PC-9 (cell line): Measurements from ENCODE around the gene CHST11. TPM values are rescaled to one million over a fixed set of nuclear protein-coding genes. Genes with fewer than 3 reads are reported as not detected.
"Not testable (repeated sequence)": the region's sequence is repeated elsewhere in the genome, so short reads cannot be mapped to it uniquely, and the experiment has no call there.

Experiments
- BruUV-seq: library from RNA; stranded (reverse); fragments of 400-500 nt; replicated peaks from 2 replicates; lab custom pipeline; 2021; lab: Mats Ljungman, UMichigan
- CTCF ChIA-PET: fragments of 300-600 bp; sonication (Branson Sonifier 250); formaldehyde crosslinking; loops from one replicate; lab custom pipeline; 2022; ENCODE audit warnings: antibody characterized with exemption; lab: Charles Lee
- POLR2A ChIA-PET: fragments of 300-600 bp; sonication (Branson Sonifier 250); formaldehyde crosslinking; loops from one replicate; lab custom pipeline; 2022; ENCODE audit warnings: antibody characterized with exemption; ENCODE audit not compliant: unreplicated experiment; lab: Charles Lee
- DNase-seq, 2 experiments: peaks; one replicate each; pipeline versions ENCODE4 v3.0.0 to v3.0.0-alpha.2; 2015 to 2022; ENCODE audit warnings: mixed read lengths in 1 of 2
- H2AFZ ChIP-seq: fragments of 200-600 bp; sonication (generic); 2 replicates; pipeline ENCODE4 v1.8.1; 2017; ENCODE audit warnings: antibody characterized with exemption
- H3F3A ChIP-seq: fragments of 200-600 bp; sonication (generic); 2 replicates; pipeline ENCODE4 v1.8.1; 2017; ENCODE audit warnings: antibody characterized with exemption, mild to moderate bottlenecking, low read depth; ENCODE audit not compliant: insufficient read depth
- H3K27ac ChIP-seq: fragments of 200-600 bp; sonication (generic); 2 replicates; pipeline ENCODE4 v1.6.1; 2016; ENCODE audit warnings: mixed run types
- H3K27me3 ChIP-seq: fragments of 200-600 bp; sonication (generic); 2 replicates; pipeline ENCODE4 v1.6.1; 2016; ENCODE audit warnings: low read depth, mixed run types; ENCODE audit not compliant: insufficient read depth
- H3K36me3 ChIP-seq: fragments of 200-600 bp; sonication (generic); 2 replicates; pipeline ENCODE4 v1.6.1; 2016; ENCODE audit warnings: low read depth, mixed run types
- H3K4me1 ChIP-seq: fragments of 200-600 bp; sonication (generic); replicated peaks from 2 replicates; pipeline ENCODE4 v1.6.1; 2016; ENCODE audit warnings: mixed run types; ENCODE audit not compliant: insufficient read depth
- H3K4me2 ChIP-seq: fragments of 200-600 bp; sonication (generic); 2 replicates; pipeline ENCODE4 v1.6.1; 2017; ENCODE audit warnings: mixed run types
- H3K4me3 ChIP-seq: fragments of 200-600 bp; sonication (generic); 2 replicates; pipeline ENCODE4 v1.6.1; 2016; ENCODE audit warnings: mixed run types
- H3K79me2 ChIP-seq: fragments of 200-600 bp; sonication (generic); 2 replicates; pipeline ENCODE4 v1.6.1; 2017; ENCODE audit warnings: low read depth, mixed run types
- H3K9me2 ChIP-seq: fragments of 200-600 bp; sonication (generic); 2 replicates; pipeline ENCODE4 v1.8.1; 2017; ENCODE audit warnings: mild to moderate bottlenecking; ENCODE audit not compliant: insufficient read depth
- H3K9me3 ChIP-seq: fragments of 200-600 bp; sonication (generic); 2 replicates; pipeline ENCODE4 v1.8.1; 2016; ENCODE audit warnings: low read depth; ENCODE audit not compliant: insufficient read depth
- H4K20me1 ChIP-seq: fragments of 200-600 bp; sonication (generic); 2 replicates; pipeline ENCODE4 v1.8.1; 2017; ENCODE audit not compliant: insufficient read depth
- EZH2 ChIP-seq: fragments of 200-600 bp; sonication (generic); IDR thresholded peaks from 2 replicates; pipeline ENCODE4 v1.8.0; 2017; ENCODE audit warnings: antibody characterized with exemption, low read depth
- intact Hi-C: fragments of 100-400 bp; cut with micrococcal nuclease; formaldehyde crosslinking; loops from one replicate; pipeline ENCODE4 v1.10.0; 2022; ENCODE audit not compliant: unreplicated experiment
- total RNA-seq: library from RNA; stranded (reverse); gene quantifications from 2 replicates; pipeline ENCODE4 v1.2.3, GENCODE V29; 2021
- TF ChIP-seq, protein P1 (sequence below): fragments of 200-600 bp; sonication (generic); conservative IDR thresholded peaks from 2 replicates; pipeline ENCODE4 v1.6.1; 2017; ENCODE audit warnings: mixed run types, antibody characterized with exemption, mild to moderate bottlenecking, moderate library complexity

Gene CHST11
- total RNA-seq, 1 experiment from 2014 or later = 39.9 TPM

DNA sequence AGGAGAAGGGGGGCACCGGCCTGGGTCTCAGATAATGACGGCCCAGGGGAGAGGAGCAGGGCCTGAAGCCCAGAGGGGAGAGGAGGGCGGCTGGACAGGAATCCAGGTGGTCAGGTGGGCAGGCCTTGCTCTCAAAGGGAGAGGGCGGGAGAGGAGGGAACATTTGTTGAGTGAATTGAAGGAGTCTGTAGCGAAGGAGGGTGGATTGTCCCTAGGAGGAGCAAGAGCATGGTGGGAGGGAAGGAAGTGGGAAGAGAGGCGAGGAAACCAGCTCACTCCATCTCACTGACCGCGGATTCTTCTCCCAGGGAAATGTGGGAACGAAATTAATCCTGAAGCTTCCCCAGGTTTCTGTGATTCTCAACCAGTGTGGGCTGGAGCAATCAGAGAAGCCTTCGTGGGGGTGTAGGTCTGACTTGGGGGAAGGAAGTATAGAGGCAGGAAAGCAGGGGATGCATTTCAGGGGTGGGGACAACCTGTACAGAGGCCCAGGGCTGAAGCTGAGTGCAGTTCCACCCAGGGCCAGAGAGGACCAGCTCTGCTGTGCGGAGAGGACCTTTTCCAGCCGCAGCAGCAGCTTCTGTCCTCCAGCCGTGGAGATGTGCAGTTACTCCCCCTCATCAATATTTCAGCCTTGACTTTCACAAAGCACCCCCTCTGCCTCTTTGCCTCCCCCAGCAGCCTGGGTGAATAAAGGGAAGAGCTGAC lies 100.9 kb downstream of the CHST11 start:
- Histone ChIP-seq H3K9me2 (no peaks in the 10 kb centered on the region), H3K27me3 (no peaks in the 10 kb centered on the region), H3K79me2 (peaks cover 85% of the 10 kb centered on the region), H3K4me3 (no peak overlapping the region), H3K4me1 (no peaks in the 10 kb centered on the region), H4K20me1 (peaks cover 4% of the 10 kb centered on the region; the same call in 1 of the 2 replicates), H3K9me3 (no peaks in the 10 kb centered on the region), H3K4me2 (no peak overlapping the region), H3K27ac (no peak overlapping the region), H3F3A (peaks cover 14% of the 10 kb centered on the region; the same call in 1 of the 2 replicates), H2AFZ (no peak overlapping the region), H3K36me3 (0 out of 2 replicates have a peak, but pooled peaks cover 9% of the 10 kb centered on the region)
- ChIA-PET CTCF (no interaction called here), POLR2A (interaction anchor here (0.7 kb wide), 1 partner anchor 18 kb away, joined by 3 read pairs; no protein-coding TSS in a partner anchor)
- no peak for DNase-seq
- intact Hi-C loops = no loop called here
- no TSS peak for BruUV-seq
- TF ChIP-seq EZH2 = no peak
- TF ChIP-seq, protein P1, sequence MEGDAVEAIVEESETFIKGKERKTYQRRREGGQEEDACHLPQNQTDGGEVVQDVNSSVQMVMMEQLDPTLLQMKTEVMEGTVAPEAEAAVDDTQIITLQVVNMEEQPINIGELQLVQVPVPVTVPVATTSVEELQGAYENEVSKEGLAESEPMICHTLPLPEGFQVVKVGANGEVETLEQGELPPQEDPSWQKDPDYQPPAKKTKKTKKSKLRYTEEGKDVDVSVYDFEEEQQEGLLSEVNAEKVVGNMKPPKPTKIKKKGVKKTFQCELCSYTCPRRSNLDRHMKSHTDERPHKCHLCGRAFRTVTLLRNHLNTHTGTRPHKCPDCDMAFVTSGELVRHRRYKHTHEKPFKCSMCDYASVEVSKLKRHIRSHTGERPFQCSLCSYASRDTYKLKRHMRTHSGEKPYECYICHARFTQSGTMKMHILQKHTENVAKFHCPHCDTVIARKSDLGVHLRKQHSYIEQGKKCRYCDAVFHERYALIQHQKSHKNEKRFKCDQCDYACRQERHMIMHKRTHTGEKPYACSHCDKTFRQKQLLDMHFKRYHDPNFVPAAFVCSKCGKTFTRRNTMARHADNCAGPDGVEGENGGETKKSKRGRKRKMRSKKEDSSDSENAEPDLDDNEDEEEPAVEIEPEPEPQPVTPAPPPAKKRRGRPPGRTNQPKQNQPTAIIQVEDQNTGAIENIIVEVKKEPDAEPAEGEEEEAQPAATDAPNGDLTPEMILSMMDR = no peak

GRCh38 chr12:104560881-104561280 lies 104.1 kb downstream of the CHST11 start:
- Histone ChIP-seq H3K4me3 (no peak overlapping the region), H3K79me2 (peaks cover 85% of the 10 kb centered on the region), H3K9me2 (no peaks in the 10 kb centered on the region), H3K36me3 (peaks cover 5% of the 10 kb centered on the region), H3K27me3 (no peaks in the 10 kb centered on the region), H3K4me2 (no peak overlapping the region), H3K27ac (no peak overlapping the region), H3K9me3 (no peaks in the 10 kb centered on the region), H4K20me1 (no peaks in the 10 kb centered on the region), H3K4me1 (no peaks in the 10 kb centered on the region), H3F3A (peaks cover 18% of the 10 kb centered on the region; the same call in 1 of the 2 replicates), H2AFZ (no peak overlapping the region)
- POLR2A ChIA-PET = no interaction called here
- BruUV-seq = no TSS peak
- TF ChIP-seq EZH2 = no peak
- TF ChIP-seq, protein P1 = no peak
- intact Hi-C loops = no loop called here
- CTCF ChIA-PET = no interaction called here
- no peak for DNase-seq

DNA sequence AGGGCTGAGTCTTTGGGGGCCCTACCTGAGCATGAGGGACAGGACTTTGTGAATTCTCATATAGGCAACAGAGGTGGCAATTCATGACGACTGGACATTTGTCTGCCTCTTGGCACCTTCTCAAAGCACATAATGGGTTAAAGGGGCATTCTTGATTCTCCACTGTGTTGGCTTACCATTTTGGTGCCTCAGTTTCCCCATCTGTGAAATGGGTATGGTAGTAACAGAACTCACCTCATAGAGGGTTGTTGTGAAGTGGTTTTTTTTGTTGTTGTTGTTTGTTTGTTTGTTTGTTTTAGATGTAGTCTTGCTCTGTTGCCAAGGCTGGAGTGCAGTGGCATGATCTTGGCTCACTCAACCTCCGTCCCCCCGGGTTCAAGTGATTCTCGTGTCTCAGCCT lies 106.0 kb downstream of the CHST11 start:
- H3K27me3 ChIP-seq = no peaks in the 10 kb centered on the region
- no peaks in the 10 kb centered on the region for H3K9me3 ChIP-seq
- no peak overlapping the region for H3K4me2 ChIP-seq
- no peaks in the 10 kb centered on the region for H4K20me1 ChIP-seq
- ChIA-PET POLR2A (interaction anchor here (0.5 kb wide), 1 partner anchor 586 kb away, joined by 3 read pairs; no protein-coding TSS in a partner anchor), CTCF (no interaction called here)
- no peak for TF ChIP-seq EZH2
- TF ChIP-seq, protein P1 = no peak
- no peaks in the 10 kb centered on the region for H3K4me1 ChIP-seq
- no peak overlapping the region for H3K4me3 ChIP-seq
- no peak overlapping the region for H2AFZ ChIP-seq
- peaks cover 23% of the 10 kb centered on the region; the same call in 1 of the 2 replicates for H3F3A ChIP-seq
- H3K9me2 ChIP-seq = no peaks in the 10 kb centered on the region
- no peak overlapping the region for H3K27ac ChIP-seq
- no TSS peak for BruUV-seq
- no peak for DNase-seq
- peaks cover 5% of the 10 kb centered on the region for H3K36me3 ChIP-seq
- H3K79me2 ChIP-seq = peaks cover 86% of the 10 kb centered on the region
- intact Hi-C loops = no loop called here

DNA sequence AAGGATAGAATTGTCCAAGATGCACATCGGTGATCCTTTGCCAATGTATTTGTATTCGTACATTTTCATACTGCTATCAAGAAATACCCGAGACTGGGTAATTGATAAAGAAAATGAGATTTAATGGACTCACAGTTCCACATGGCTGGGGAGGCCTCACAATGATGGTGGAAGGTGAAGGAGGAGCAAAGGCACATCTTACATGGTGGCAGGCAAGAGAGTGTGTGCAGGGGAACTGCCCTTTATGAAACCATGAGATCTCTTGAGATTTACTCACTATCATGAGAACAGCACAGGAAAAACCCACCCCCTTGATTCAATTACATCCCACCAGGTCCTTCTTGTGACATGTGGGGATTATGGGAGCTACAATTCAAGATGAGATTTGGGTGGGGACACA lies 107.9 kb downstream of the CHST11 start:
- H3K27ac ChIP-seq, H3K4me1 ChIP-seq, H3K4me2 ChIP-seq, H2AFZ ChIP-seq, H3K4me3 ChIP-seq, H4K20me1 ChIP-seq, CTCF ChIA-PET, BruUV-seq, H3K9me2 ChIP-seq, POLR2A ChIA-PET, DNase-seq, H3K27me3 ChIP-seq, H3K9me3 ChIP-seq, intact Hi-C loops, H3K36me3 ChIP-seq: not testable (repeated sequence)
- peaks cover 31% of the 10 kb centered on the region; the same call in 1 of the 2 replicates for H3F3A ChIP-seq
- peaks cover 93% of the 10 kb centered on the region for H3K79me2 ChIP-seq
